NCI-H345 (cell line): Measurements from ENCODE around the gene MTMR4.
"Not testable (repeated sequence)": the region's sequence is repeated elsewhere in the genome, so short reads cannot be mapped to it uniquely, and the experiment has no call there.

Experiments used
- DNase-seq: peaks from one replicate; lab custom pipeline; 2025; lab: John Stamatoyannopoulos, UW

MTMR4 gene

DNA sequence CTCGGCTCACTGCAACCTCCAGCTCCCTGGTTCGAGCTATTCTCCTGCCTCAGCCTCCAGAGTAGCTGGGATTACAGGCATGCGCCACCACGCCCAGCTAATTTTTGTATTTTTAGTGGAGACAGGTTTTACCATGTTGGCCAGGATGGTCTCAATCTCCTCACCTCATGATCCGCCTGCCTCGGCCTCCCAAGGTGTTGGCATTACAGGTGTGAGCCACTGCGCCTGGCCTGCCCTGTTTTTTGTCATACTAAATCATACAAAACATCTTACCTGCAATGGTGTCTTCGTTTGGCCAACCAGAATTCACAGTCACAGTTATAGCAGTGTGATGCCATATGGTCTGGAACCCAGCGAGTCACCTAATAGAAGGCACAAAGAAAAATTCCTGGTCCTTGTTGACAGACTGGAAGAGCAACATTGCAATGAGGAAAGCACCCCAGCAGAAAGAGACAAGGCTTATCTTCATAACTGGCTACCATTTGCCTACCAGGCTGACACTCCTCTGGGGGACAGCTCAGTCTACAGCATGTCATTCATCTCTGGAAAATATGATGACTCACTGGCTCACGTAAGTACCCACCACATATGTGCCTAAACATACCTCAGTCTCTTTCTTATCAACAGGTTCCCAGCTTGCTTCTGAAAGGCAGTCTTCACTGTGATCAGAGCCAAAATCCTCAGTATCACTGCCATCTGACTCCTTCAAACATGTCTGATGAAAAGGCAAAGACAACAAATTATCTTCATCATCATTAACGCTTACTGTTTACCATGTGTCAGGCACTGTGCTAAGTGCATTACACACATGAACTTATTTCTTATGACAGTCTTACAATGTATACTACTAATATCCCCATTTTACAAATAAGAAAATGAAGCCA is 22.0 kb downstream of the MTMR4 start:
- no peak for DNase-seq

- no peak for DNase-seq
These were observed 22.9 kb downstream of the MTMR4 start for GRCh38 chr17:58491510-58492045.

- no peak for DNase-seq
These were observed 26.0 kb downstream of the MTMR4 start for GRCh38 chr17:58488428-58488890.

DNA sequence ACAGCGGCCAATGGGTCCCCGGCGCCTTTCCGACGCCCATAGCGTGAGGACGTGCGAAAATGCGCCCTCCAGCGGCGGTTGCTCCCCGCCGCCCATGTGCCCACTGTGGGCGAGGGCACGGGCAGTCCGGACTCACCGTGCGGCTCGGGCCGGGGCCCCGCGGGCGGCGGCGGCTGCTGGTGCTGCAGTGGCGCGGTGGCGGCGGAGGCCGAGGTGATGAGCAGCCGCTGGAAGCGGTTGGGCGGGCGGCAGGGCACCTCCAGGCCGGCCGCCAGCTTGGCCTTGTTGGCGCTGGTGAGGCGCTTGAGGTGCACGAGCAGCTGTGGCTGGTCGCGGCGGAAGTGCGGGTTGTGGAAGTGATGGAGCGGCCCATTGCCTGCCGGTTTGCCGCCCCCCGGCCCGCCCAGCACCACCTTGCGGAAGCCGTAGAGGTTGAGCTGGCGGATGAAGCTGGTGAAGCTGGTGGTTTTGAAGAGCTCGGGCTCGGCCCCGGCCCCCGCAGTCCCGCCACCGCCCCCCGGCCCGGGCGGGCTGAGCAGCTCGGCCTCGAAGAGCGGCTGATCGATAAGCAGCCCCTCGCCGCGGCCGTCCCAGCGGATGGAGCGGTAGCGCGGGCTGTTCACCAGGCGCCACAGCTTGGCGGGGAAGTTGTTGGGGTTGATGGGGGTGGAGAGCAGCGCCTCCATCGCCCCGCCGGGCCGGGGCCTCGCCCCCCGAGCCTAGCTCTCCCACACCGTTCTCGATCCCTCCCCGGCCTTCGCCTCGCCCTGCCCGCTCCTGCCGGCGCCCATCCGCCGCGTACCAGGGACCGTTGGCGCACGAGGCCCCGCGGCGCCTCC is 26.6 kb downstream of the MTMR4 start, which contains the start of gene HSF5:
HSF5 (minus strand) TSS at position 820 of the 839 bp plus-strand sequence; CDS start at position 686, 134 bp downstream.
- DNase-seq, result no peak

GRCh38 chr17:58484600-58484999 is 29.8 kb downstream of the MTMR4 start:
- no peak for DNase-seq

GRCh38 chr17:58481798-58482197 is 32.6 kb downstream of the MTMR4 start:
- not testable (repeated sequence) for DNase-seq

DNA sequence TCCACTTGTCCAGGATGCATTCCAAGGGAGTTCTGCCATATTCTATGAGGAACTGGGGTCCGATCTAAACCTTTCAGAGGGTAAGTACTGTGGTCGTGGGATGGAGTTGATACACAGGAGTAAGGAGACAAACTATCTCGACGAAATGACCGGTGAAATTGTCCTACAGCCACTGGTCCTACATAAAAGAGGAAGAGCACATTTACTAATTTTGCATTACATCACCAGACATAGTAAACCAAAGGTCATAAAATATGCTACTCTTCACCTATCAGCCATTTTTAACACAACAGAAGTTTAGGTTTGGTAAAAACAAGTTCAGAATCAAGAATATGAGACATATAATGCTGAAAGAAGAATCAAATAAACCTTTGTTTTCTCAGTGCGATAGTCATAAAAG is 34.3 kb downstream of the MTMR4 start:
- DNase-seq, result no peak

DNA sequence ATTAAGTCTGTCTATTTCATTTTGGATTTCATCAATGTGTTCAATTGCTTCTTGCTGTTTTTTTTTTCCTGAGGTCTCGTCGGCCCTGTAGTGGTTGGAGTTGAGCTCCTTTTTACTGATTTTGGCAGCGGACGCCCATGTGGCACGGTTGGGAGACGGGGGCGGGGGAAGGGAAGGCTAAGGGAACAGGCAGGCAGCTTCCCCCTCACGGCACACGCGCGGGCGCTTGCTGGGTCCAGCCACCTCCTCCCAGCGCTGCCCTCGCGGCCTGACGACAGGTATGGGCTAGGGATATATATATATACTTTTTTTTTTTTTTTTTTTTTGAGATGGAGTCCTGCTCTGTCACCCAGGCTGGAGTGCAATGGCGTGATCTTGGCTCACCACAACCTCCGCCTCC is 37.6 kb downstream of the MTMR4 start:
- DNase-seq, result no peak

DNA sequence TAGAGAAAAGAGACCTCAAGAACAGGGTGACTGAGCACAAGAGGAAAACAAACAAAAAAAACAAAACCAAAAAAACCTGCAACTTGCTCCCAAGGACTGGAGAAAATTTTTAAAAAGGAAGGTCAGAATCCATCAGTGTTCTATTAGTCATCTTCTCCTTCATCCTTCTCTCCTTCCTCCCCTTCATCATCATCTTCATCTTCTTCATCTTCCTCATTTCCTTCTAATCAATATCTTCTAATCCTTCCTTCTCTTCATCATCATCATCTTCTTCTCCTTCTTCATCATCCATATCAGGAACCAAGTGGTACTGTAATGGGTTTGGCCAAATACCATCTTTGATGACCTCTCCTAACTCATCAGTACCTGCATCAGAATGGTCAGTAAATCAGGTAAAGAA is 38.5 kb downstream of the MTMR4 start:
- DNase-seq, result no peak

- no peak for DNase-seq
These were observed 44.1 kb downstream of the MTMR4 start for GRCh38 chr17:58470356-58470755.

DNA sequence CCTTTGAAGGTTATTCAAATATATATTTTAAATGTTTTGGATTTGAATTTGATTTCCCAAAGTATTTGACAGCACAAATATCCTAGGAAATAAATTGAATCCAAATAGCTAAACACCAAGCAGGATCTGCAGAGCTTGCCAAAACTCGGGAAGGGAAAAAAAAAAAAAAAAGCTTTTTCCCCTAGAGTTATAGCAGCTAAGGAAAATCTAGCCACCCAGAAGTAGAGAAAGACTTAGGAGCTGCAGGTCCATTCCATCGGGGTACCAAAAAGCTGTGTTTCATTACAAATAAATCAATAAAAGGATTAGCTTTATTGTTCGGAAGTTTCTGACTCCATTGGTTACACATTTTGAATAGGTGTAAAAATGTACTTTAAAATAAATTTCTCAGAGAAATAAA is 45.5 kb downstream of the MTMR4 start:
- no peak for DNase-seq

DNA sequence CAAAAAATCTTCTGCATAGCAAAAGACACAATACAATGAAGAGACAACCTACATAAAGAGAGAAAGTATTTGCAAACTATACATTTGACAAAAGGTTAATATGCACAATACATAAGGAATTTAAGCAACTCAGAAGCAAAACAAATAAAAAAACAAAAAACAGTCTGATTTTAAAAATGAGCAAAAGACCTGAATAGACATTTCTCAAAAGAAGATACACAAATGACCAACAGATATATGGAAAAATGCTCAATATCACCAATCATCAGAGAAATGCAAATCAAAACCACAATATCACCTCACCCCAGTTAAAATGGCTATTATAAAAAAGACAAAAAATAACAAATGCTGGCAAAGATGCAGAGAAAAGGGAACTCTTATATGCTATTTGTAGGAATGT is 58.9 kb downstream of the MTMR4 start:
- DNase-seq, result no peak

- DNase-seq, result no peak
These were observed 61.7 kb downstream of the MTMR4 start for GRCh38 chr17:58452738-58453137.

GRCh38 chr17:58447039-58447975 is 67.1 kb downstream of the MTMR4 start:
- peak; percentile 75 for DNase-seq

- DNase-seq, result no peak
These were observed 68.4 kb downstream of the MTMR4 start for GRCh38 chr17:58446086-58446485.
